Endometrium (tissue), 2 donors: ENCODE data around the gene UBXN2A.
"Not testable (repeated sequence)": the region's sequence is repeated elsewhere in the genome, so short reads cannot be mapped to it uniquely, and the experiment has no call there.

ENCODE experiments used
- FAIRE-seq: peaks from 2 replicates; lab custom pipeline; 2012; peaks lifted over from hg19 to GRCh38; lab: Jason Lieb, UNC
- donor health status: control.
- donor health status: control.

The UBXN2A gene

GRCh38 chr2:24011250-24012104 lies 71.2 kb downstream of the UBXN2A start:
- no peak for FAIRE-seq

GRCh38 chr2:24012521-24013188 lies 72.4 kb downstream of the UBXN2A start:
- FAIRE-seq = no peak

- FAIRE-seq = not testable (repeated sequence)
Measured at GRCh38 chr2:24014902-24015301, 74.6 kb downstream of the UBXN2A start.

DNA sequence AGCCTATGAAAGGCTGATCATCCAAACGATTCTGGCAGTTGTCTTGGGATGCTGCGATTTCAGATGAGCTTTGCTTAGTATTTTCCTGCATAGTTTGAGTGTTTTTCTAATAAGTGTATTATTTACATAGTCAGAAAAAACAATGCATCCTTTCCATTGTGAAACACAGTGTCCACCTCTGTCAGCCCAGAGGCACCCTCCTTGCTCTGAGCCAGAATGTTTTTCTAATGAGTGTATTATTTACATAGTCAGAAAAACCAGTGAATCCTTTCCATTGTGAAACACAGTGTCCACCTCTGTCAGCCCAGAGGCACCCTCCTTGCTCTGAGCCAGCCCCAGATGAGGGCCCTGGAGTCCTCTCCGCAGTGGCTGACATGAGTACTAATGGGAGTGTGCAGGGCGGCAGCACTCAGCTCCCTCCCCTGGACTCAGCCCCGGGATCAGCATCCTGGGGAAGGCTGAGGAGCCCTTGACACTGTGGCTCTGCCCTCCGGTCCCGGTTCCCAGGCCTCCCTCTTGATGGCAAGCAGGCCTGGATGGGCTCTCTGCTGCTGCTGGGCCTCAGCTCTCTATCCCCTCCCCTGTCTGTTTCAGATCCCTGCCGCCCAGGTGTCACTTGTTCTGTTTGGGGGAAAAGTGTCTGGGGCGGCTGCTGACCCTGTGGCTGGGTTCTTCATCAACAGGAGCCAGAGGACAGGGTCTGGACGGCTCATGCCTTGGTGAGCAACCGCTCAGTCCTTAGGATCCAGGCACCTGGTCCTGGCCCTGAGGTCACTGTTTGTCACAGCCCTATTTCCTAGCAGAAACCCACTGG lies 75.5 kb downstream of the UBXN2A start:
- no peak for FAIRE-seq

DNA sequence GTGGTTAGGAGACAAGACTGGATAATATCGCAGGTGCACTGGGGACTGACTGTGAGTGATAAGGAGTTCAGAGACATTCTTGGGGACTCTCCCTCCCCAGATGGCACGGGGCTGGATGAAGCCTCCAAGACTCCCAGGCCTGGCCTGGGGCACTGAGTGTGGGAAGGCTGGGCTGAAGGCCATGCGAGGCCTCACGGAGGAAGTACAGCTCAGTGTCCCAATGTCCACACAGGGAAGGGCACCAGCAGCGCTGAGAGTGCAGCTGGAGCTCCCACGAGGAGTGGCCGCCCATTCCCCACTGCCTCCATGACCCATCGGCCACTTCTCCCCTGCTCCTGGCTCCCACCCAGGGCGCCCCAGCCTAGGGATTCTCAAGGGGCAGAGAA lies 76.1 kb downstream of the UBXN2A start:
- FAIRE-seq = no peak

GRCh38 chr2:24016853-24017703 lies 76.8 kb downstream of the UBXN2A start:
- FAIRE-seq = no peak

- no peak for FAIRE-seq
Measured at GRCh38 chr2:24017711-24018110, 77.4 kb downstream of the UBXN2A start.

DNA sequence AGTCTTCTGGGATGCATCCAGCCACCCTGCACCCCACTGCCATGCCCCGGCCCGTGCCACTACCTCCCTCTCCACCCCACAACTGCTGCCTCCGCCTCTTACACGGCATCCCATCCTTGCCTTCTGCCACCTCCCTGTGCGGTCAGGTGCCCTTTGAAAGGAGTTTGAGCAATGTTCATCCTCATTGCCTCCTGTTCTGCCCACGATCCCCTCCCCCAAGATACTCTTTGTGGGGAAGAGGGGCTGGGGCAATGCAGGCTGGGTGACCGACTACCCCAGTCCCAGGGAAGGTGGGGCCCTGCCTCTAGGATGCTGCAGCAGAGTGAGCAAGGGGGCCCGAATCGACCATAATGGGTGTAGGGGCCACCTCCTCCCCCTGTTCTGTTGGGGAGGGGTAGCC lies 78.0 kb downstream of the UBXN2A start:
- FAIRE-seq = no peak

- FAIRE-seq = no peak
Measured at GRCh38 chr2:24019729-24020128, 79.5 kb downstream of the UBXN2A start.

- no peak for FAIRE-seq
Measured at GRCh38 chr2:24020244-24020643, 80.0 kb downstream of the UBXN2A start.

DNA sequence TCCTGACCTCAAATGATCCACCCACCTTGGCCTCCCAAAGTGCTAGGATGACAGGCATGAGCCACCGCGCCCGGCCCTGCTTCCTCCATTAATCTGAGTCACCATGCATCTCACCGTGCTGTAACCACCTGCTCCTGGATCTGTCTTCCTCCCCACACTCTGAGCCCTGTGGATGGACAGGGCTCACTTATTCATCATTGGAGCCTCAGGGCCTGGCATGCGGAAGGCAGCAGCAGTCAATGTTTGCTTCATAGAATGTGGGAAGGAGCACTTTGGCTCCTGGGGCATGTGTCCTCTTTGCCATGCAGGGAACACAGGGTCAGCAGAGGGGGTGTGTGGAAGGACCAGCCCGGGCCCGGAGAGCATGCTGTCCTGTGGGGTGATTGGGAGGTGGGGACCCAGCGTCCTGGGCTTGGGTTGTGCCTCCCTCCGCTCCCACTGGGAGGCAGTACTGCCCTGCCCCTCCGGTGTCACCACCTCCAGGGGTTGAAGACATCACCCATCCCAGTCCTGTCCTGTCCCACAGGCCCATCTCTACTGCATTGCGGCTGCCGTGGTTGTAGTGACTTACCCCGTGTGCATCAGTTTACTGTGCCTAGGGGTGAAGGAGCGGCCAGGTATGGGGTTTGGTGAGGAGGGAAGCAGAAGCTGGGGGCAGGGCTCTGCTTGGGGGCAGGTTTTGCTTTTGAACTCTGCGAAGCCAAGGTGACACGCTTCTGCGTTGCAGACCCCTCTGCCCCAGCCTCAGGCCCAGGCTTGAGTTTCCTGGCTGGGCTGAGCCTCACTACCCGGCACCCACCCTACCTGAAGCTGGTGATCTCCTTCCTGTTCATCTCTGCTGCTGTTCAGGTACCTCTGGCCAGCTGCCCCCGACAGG lies 81.1 kb downstream of the UBXN2A start:
- no peak for FAIRE-seq

DNA sequence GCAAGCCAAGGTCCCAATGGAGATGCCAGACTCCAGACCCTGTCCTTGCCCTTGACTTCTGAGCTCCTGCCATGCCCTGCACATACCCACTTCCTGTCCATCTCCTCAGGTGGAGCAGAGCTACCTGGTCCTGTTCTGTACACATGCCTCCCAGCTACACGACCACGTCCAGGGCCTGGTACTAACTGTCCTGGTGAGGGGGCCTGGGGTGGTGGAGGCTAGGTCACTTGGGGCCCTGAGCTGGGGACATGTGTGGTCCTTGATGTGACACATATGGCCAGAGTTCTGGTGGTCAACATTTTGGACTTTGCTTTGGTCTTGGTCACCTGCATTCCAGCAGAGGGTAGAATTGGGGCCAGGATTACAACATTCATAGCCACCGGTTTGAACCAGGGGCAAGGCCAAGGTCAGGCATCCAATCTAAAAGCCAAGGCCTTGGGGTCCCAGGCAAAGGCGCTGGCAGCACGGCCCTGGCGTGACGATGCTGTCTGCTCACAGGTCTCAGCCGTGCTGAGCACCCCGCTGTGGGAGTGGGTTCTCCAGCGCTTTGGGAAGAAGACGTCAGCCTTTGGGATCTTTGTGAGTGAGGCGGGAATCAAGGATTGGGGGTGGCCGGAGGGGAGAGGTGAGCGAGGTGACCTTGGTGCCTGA lies 82.2 kb downstream of the UBXN2A start:
- no peak for FAIRE-seq

DNA sequence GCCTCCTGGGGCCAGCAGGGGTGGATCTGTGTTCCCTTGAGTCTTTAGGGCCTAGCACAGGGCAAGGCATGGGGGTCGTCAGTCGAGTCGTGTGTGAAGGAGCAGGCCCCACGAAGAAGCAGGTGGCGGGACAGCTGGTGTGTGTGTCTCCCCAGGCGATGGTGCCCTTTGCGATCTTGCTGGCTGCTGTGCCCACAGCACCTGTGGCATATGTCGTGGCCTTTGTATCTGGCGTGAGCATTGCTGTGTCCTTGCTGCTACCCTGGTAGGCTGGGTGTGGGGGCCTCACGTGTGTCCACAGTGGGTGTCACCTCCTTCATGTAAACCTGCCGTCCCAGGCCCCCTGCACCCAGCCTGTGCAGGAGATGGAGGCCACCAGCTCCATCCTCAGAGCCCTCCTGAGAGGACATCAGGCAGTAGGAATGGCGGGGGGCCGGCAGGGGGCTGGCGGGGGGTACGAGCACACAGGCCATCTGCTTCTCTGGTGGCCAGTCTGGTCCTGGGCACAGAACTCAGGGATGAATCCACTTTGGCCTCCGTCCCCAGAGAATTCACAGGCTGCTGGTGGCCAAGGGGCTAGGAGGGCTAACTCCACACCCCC lies 82.8 kb downstream of the UBXN2A start:
- no peak for FAIRE-seq

GRCh38 chr2:24024018-24024417 lies 83.8 kb downstream of the UBXN2A start:
- no peak for FAIRE-seq

DNA sequence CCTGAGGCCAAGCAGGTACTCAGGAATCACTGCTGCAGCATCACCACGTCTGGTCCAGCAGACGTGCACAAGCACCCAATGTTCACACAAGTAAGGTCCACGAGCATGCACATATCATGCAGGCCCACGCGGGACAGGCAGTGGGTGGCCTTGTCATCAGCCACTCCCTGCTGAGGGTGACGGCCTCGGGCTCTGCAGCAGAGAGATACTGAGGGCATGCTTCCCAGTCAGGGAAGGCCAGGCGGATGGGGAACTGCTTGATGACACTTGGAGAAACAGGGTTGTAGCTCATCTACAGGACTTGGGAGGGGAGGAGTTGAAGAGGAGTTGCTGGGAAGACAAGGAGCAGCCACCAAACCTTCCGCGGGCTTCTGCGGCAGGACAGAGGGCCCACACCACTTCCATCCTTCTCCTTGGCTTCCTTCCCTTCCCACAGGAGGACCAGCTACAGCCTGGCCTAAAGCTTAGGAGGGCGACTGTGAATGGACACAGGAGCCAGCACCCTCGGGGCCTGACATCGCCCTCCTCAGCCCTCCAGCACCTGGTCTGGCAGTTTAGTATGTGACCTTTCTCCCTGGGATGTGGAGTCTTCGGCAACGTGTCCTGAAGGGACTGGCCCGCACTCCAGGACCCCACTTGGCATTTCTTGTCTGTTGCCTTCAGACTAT lies 84.9 kb downstream of the UBXN2A start:
- FAIRE-seq = no peak

DNA sequence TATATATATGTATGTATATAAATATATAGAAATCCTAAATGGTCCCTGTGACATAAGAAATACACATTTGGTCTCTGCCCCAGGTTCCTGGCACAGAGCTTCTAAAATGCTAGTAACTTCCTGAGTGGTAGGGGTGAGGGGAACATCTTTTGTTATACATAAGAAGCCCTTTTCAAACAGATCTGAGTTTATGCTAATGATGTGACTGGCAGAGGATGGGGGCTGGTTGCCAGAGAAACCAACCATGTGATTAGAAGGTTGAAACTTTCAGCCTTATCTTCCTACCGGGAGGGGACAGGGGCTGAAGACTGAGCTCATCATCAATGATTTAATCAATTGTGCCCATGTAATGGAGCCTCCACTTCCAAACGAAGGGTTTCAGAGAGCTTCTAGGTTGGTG lies 86.0 kb downstream of the UBXN2A start:
- FAIRE-seq = no peak

- no peak for FAIRE-seq
Measured at GRCh38 chr2:24038786-24039499, 98.7 kb downstream of the UBXN2A start.

DNA sequence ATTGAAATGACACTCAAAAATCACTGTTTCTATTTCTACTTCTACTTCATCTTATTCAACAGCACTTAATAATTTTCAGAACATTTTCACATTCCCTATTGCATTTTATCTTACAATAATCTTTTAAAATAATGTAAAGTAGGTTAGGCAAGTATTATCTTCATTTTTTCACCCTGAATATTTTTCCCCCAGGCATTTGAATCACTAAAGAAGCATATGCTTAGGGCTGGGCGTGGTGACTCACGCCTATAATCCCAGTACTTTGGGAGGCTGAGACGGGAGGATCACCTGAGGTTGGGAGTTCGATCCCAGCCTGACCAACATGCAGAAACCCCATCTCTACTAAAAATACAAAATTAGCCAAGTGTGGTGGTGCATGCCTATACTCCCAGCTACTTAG lies 100.2 kb downstream of the UBXN2A start:
- FAIRE-seq = no peak

DNA sequence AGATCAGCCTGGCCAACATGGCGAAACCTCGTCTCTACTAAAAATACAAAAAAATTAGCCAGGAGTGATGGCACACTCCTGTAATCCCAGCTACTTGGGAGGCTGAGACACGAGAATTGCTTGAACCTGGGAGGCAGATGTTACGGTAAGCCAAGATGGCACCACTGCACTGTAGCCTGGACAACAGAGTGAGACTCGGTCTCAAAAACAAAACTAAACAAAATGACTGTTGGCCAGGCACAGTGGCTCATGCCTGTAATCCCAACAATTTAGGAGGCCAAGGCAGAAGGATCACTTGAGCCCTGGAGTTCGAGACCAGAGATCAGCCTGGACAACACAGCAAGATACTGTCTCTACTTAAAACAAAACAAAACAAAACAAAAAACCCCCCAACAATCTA lies 102.9 kb downstream of the UBXN2A start:
- not testable (repeated sequence) for FAIRE-seq
